C1 segment of cervical spinal cord (tissue), 14 donors: ENCODE data around the gene DMRT1.
A peak's percentile ranks its signal among the peaks of the same experiment; 100 is the strongest.

Source experiments
- DNase-seq, 14 donors: peaks; one replicate each; lab custom pipeline; 2025; lab: John Stamatoyannopoulos, UW

DMRT1 gene

DNA sequence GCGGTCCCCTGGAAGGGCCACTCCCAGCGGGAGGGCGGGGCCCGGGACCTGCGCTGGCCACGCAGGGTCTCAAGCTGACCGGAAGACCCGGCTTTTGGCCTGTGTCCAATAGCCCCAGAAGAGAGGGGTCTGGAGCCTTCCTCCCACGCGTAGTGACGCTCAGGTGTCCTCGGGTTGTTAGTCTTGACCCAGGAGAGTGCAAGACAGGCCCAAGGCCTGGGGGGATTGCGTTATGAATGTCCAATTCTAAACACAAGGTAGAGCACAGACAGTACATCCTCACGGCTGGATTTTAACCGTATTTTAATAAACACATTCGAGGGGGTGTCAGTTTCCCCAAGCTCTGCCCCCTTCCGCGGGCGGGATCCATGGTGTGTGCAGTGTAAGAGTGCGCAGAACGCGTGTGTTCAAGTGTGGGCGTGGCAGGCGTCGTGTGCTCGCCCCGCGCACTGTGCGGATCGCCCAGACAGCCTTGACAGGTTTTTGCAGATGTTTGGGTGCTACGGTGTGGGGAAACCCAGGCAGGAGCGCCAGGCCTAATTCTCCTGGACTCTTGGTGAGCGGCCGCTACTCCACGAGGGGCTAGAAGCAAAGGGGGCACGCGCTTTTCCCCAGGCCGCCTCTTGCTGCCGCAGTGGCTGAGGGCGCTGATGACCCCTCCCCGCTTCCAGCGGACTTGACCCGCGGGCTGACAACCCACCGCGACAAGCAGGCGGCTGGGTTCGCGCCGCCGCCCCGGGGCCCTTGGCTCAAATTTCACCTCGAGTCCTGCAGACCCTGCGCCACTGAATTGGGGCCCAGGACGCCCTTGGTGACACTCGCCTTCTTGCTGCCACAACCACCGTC lies 128.9 kb downstream of the DMRT1 start:
- no peak for DNase-seq

DNA sequence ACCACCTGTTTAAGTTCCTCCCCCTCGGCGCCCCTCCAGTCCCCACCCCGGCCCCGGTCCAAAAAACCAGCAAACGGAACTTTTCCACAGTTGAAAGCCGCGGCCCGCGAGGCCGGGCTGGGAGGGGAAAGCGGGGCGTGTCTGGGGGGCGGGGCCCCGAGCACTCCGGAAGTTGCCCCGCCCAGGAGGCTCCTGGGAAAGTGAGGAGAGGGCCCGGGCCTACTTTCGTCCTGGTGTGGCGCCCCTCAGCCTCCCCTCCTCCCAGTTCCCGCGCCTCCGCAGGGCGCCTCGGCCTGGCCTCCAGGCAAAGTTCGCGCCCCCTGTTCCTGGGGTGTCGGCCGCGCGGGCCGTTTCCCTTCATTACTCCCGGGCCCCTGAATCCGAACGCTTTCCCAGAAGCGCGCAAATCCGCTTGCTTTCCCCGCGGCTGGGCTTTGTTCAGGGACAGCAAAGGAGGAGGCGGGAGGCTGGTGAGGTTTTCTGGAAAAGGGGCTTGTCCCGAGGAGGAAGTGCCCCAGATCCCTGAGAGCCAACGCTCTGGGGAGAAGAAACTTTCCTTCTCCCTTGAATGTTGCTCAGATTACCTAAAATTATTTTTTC lies 130.5 kb downstream of the DMRT1 start:
- DNase-seq: no peak

DNA sequence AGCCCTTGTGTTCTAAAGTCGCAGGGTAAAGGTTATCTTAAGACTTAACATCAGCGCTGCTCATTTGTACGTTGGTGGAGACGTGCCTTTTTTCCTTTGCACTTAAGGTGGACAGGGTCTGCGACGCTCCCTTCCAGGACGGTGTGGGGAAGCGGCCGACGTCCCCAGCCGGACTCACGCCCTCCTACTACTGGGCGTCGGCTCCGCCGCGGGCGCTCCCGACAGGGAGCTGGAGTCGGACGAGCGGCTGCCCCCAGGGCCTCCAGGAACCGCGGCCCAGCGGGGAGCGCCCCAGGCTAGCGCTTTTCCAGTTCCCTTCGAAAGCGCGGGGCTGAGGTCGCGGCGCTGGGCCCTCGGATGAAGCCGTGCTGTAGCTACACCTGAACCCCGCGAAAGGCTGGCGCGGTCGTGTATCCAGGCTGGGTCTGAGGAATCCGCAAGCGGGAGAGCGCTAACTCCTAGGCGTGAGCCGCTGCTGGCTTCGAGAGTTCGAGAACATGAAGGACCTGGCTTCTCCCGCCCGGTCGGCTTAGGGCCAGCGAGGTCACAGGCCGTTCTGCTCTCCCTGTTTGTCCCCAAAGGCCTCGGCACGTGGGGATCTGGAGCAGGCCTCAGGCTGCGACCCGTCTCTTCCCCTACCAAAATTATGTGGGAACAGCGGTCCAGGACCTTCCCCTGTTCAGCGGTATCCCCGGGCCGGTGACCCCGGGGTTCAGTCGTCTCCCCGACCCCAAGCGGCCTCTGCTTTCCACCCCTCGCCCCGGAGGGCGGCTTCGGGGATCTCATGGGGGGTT lies 131.2 kb downstream of the DMRT1 start:
- no peak for DNase-seq

DNA sequence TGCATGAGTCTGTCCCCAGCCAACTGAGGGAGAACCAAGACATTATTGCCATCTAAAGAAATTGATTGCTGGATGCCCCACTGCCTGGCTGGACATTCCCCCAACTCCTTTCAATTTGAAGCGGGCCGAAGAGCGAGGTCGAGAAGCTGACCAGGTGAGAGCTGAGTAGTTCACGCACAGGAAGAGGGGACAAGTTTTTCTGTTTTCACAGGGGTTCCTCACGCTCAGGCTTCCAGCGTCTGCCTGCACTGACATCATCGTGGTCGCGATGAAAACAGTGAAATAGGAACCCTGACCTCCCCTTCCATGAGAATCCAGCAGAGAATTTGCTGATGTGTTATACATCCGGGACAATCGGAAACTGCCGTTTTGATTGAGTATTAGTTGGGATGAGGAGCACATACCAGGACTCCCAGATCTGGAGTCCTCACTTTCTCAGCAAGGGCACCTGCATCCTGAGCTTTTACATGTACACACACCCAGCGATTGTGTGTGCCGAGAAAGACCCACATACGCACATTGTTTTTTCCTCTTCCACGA lies 131.9 kb downstream of the DMRT1 start:
- DNase-seq: no peak

DNA sequence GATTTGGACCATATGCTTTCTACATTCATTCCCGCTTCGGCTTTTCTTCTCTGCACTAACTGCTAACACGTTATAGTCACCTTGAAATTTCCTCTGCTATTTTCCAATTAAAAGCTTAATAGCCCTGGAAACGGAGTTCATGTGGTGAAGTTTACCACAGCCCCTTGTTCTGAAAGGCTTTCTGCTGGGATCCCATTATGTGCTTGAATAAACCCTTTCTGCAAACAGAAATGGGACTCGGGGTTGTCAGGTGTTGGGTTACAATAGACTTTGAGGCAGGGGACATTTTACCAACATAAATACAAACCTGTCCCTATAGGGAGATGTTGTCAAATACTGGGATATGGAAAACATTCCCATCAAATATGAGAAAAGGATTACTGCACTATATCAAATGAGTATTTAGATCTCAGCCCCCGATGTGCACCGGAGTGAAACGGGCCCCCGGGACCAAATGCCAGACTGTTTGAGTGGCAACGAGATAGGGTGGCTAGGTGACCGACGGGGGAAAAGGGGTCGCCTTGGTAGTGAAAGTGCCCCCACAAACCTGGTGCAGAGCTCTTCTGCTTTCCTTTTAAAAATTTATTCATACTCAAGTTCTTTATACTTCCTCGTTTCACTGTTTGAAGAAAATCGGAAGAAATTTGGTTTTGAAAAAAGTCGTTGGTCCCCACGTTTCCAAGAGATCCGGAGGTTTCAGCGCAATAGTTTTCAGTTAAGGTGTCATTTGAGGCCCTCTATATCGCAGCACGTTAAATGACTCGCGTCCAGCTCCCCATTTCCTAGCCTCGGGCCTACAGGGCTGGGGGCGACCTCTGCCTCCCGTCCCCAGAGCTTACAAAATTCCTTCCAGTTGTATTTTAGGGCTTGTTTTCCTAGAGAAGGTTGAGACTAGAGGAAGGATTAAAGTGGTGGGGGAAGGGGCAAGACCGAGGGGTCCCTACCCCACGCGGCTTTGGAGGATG lies 132.8 kb downstream of the DMRT1 start:
- no peak for DNase-seq

DNA sequence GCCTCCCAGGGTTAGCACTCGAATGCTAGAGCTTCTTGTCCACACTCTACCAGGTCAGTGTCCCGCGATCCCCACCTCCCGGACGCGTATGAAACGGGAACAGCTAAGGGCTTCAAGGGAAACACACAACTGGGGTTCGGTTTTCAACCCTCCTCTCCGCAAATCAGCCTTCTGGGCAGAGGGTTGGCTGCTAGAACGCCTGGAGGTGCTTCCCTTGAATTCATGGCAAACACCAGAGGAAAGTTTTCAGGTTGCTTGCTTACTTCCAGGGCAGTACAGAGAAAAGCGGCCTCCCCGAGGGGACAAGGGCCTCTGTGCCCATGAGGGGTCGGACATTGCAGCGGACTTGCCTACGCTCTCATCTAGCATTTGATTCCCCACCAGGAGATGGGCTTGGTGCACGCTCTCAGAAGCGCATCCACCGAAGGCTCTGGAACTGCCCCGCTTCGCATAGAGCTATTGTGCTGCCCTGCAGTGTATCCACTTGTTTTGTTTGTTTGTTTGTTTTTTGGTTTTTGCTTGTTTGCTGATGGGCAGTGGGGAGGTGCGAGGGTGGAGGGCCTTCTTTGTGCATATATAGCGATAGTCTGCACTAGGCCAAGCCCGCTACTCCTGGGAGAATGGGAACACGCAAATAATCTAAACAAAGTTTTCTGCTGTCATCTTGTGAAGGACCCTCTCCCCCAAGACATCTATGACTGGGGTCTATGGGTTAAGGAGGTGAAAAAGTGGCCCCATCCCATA lies 133.7 kb downstream of the DMRT1 start:
- DNase-seq: no peak

DNA sequence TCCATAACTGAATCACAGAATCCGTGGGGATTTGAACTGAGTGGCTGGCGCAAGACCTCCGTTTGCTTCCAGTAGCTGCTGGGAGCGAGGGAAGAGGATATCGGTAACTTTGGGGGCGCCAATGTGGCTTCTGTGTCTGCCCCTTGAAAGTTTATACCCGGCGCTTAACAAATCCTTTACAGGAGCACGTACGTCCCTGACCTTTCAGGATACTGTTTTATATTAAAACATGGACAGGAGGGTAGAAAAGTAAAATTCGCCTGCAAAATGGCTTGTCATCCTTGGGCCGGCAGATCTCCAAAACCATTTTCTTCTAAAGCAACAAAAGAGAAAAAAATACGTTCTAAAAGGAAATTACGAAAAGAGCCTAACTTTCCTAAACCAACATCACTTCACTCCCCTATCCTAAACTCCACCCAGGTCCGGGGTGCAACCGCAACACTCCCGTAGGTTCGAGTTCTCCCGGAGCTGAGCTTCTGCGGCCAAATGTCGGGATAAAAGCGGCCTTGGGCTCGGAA lies 134.3 kb downstream of the DMRT1 start:
- DNase-seq: no peak

DNA sequence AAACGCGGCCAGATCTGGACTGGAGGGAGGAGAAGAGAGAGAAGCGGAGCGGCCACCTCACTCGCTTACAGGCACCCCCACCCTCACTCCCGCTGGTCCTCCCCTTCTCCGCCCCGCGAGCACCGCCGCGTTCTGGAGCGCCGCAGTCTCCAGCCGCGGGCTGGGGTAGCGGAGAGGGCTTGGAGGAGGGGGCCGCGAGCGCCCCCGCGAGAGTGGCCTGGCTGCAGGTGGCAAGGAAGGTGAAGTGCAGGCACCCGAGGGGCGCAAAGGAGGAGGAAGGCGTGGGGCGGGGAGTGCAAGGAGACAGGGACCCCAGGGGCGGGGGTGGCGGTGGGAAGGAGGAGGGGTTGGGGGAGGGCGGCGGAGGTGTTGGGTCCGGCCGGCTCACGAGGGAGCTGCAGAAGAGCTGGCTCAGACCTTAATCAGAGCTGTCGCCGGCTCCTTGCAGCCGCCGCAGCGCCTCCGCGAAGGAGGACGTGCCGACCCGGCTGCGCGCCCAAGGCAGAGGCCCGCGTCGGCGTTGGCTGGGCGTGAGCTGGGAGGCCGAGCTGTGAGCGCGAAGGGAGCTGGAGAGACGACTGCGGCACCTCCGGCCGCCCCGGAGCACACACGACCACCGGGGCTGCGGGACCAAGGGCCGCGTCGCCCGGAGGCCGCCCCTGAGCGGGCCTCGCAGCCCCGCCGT lies 134.9 kb downstream of the DMRT1 start, which contains the start of gene DMRT3:
Gene DMRT3, plus strand, starts transcription at position 398 of the 685 bp plus-strand sequence. CDS start 347 bp downstream, outside the sequence.
- DNase-seq: no peak

DNA sequence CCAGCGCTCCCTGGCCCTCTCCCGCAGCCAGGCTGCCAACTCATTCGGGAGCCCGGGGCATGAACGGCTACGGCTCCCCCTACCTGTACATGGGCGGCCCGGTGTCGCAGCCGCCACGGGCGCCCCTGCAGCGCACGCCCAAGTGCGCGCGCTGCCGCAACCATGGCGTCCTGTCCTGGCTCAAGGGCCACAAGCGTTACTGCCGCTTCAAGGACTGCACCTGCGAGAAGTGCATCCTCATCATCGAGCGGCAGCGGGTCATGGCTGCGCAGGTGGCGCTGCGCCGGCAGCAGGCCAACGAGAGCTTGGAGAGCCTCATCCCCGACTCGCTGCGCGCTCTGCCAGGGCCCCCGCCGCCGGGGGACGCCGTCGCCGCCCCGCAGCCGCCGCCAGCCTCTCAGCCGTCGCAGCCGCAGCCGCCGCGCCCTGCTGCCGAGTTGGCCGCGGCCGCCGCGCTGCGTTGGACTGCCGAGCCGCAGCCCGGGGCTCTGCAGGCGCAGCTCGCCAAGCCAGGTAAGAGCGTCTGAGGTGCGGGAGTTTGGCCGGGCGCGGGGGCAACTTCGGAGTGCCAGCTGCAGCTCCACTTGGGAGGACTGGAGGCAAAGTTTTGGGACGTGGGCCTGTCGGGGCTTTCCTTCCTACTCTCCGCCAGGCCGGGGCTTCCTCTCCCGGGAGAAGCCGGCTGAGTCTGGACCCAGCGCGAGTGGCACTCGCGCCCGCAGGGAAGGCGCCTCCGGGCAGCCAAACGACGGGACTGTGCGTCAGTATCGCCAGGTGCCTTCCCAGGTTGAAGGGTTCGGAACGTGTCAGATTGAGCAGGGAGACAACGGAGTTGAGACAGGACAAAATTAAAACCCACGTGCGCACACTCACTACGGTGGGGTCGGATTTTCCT lies 135.7 kb downstream of the DMRT1 start:
- no peak for DNase-seq

DNA sequence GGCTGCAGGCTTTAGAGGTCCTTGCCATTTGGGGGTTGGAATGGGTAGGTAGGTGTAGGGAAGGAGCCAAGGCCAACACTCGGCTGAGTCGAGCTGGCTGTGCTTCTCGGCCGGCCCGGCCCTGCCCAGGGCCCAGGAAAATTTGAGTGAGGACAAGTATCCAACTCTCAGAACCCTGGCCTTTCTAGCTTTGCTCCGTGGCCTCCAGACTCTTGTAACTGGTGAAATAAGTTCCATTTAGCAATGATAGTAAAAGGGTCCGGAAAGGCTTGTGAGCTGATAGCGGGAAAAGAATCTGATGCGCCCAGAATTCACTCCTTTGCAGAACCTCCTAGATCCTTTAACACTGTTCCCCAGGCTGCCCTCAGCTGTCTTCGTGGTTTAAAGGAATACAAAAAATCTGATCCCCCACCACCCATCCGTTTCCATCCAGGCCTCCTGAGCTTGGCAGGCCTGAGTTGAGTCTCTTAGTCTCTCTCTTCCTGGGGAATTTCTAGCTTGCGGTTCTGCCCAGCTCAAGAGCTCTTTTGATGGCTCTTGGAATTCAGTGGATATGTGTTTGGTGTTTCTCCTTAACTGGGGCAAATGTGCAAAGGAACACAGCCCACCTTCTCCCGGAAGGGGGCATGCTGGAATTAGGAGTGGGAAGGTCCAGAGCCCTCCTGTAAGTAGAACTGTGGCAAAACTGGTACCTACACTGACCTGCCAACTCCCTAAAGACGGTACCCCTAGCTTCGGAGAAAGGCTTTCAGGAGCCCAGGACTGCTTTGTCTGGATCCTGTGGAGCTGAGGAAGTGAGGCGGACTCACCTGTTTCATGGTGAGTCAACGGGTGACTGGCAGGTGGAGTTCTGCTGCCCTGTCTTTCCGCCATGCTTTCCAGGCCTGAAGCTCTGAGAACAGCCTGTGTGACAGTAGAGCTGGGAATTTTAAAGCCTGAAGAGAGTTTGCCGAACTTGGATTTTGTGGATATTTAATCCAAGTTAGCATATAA lies 136.6 kb downstream of the DMRT1 start:
- DNase-seq: no peak

DNA sequence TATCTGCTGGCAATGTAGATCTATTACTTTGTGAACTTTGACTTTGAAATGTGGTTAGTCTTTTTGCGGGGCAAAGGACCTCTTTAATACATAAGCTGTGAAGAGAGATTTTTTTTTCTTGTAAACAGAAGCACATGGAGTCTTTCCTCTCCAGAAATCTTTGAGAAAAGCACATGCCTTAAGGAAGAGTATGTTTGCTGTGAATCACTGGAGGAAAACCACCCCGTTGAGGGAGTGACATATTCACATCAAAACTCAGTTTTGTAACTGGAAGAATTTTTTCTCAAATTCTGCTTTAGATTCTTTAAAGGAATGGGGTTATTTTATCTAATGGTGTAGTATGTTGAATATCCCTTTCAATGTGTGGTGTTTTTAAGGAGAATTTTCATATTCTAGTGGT lies 138.5 kb downstream of the DMRT1 start:
- no peak for DNase-seq

DNA sequence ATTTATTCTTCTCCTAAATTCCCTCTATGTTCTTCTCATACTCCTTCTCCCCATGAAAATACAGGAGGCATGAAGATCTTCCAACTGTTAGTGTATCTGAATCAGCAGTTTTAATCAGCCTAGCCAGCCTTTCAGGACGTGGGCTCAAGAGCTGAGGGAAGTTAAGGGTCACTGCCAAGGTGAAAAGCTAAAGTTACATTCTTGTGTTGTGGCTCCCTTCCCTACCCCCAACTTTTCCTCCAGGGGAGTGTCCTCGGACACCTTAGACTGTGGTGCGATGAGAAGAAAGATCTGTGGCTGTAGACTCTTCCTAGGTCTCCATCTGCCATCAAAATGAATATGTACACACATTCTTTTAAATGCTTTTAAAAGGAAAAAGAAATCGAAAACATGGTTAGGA lies 139.1 kb downstream of the DMRT1 start:
- DNase-seq: no peak

DNA sequence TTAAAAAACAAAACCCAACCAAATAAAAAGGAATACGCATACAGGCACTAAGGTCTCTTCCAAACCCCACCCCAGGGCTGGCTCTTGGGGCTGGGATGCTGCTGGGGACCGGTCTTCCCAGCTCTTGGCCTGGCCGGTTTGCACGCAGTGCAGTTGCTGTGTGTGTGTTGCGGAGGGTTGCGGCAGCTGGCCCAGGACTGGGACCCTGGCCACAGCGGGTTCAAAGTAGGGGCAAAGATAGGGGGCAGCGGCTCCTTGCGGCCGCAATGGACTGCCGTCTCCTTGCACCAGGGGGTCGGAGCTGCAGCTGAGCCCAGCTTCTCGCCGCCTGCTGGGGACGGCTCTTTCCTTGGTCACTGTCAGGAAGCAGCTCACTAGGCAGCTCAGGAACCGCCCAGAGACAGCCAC lies 140.0 kb downstream of the DMRT1 start:
- DNase-seq: no peak

DNA sequence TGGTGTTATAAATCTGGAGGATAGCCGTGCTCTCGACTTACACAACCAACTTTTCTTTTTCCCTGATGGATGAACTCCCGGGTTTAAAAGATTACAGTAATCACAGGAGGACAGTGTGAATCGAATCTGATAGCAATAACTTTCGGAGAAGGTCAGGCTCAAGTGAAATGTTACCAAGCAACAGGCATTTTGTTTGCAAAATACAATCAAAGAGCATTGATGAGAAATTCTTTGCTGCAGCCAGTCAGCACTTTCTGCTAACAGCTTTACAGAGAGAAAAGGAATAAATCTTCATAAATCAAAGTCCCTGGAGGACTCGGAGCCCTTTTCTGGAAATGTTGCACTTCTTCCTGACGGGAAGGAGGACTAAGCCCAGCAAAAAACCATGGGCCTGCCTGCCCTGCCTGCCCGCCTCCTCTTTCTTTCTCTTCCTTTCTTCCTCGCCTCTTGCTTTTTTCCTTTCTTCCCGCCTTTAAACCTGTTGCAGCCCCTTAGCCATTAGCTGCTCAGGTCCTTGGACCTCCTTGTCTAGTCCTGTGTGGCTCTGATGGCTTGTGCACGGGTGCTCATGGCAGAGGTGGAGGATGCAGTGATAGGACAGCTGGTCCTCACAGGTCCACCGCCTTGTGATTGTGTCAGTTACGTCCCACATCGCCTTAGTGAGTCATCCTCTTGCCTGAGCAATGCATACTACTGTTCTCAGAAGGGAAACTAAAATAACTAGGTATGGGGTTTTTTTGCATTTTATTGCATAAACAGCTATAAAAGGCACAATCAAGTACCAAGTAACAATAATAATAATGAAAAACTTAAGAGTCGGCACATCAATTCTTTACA lies 141.1 kb downstream of the DMRT1 start:
- no peak for DNase-seq

DNA sequence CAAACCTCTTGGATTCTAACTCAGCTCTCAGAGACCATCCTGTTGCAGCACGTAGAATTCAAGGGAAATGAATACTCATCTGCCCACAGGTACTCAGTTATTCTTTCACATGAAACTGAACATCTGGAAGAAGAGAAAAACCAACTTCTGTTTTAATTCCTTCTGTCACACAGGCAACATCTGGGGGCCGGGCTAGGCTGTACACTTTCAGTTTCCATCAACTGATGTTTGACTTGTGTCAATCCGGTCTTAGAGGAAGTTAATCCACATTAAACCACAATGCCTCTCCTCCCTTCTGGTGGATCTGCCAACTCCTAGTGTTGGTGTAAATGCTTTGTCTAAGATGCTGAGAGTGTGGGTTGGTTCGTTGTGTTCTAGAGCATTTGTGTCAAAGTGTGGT lies 152.5 kb downstream of the DMRT1 start:
- peak in 1 of 14 donors; percentile 2 for DNase-seq

DNA sequence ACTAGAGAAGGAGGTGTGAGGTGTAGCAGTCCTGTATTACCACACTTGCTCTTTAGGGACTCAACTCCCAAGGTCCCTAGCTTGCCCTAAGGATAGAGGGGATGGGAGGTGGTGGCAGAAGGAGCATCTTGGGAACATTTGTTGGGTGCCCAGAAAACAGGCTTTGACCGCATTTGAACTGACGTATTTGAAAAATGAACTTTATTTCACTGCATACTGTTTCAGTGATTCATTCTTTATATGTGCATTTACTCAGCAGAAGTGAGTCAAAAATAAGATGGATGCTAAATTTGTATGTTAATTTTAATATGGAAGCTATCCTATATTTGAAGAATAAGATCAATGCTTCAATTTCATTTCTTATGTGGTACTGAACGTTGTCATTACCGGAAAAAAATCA lies 153.7 kb downstream of the DMRT1 start:
- DNase-seq: no peak
